Hematopoietic multipotent progenitor cell treated with erythropoietin and hydrocortisone succinate and interleukin-3 and kit ligand, for 8 days (in vitro differentiated cells): ENCODE data around the gene GOPC.

ENCODE experiments used
- DNase-seq: peaks from one replicate; pipeline ENCODE4 v3.0.0-alpha.2; 2015

GOPC gene

GRCh38 chr6:117512987-117513573 lies 89.2 kb downstream of the GOPC start:
- no peak for DNase-seq

GRCh38 chr6:117512056-117512828 lies 90.1 kb downstream of the GOPC start:
- DNase-seq: no peak
